Measurements from ENCODE around the gene FBXO15.

The FBXO15 gene

DNA sequence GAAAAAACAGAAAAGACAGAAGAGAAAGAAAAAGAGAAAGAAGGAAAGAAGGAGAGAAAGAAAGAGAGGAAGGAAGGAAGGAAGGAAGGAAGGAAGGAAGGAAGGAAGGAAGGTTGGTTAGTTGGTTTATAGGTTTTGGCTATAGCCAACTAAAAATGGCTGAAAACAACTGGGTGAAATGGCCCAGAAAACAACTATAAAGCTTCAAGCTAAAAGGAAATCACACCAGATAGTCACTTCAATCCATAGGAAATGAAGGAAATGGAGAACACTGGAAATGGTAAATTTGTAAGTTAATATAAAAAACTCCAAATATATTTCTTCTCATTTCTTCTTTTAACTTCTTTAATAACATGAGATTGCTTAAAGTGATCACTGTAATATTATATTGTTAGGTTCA is 118.5 kb downstream of the FBXO15 start:
- no peak overlapping the region for H3K4me3 ChIP-seq (ENCODE audit: low read depth, low read length)
- in situ Hi-C loops (cut with HindIII; ENCODE audit: low sequenced_read_pairs): no loop called here
- no peak for DNase-seq (ENCODE audit: low read depth, low spot score)
- TF ChIP-seq, protein P1, sequence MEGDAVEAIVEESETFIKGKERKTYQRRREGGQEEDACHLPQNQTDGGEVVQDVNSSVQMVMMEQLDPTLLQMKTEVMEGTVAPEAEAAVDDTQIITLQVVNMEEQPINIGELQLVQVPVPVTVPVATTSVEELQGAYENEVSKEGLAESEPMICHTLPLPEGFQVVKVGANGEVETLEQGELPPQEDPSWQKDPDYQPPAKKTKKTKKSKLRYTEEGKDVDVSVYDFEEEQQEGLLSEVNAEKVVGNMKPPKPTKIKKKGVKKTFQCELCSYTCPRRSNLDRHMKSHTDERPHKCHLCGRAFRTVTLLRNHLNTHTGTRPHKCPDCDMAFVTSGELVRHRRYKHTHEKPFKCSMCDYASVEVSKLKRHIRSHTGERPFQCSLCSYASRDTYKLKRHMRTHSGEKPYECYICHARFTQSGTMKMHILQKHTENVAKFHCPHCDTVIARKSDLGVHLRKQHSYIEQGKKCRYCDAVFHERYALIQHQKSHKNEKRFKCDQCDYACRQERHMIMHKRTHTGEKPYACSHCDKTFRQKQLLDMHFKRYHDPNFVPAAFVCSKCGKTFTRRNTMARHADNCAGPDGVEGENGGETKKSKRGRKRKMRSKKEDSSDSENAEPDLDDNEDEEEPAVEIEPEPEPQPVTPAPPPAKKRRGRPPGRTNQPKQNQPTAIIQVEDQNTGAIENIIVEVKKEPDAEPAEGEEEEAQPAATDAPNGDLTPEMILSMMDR (IDR thresholded peaks at IDR 0.05; ENCODE audit: low read depth, low read length): no peak
